GM19240 (cell line): ENCODE measurements around the gene DMAC1.

ENCODE experiments used
- DNase-seq: peaks from one replicate; pipeline ENCODE4 v3.0.0; 2011; ENCODE audit warnings: low spot score; ENCODE audit not compliant: insufficient read length

Gene DMAC1

DNA sequence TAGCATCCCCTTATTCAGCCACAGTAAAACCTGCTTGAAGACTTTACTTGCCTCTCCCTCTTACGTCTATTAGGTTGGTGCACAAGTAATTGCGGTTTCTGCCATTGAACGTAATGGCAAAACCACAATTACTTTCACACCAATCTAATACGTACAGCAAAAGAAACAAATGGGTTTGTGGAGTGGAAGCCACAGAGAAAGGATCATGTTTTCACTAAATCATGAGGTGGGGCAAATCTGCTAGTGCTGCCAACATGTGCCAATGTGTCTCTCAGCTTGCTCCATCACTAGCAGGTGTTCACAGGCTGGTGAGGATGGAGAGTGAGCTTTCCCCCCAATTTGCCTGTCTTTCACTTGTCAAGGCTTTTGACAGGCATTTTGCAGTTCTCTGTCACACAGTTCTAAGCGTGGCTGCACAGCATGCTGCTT is 15.9 kb downstream of the DMAC1 start:
- DNase-seq: no peak

DNA sequence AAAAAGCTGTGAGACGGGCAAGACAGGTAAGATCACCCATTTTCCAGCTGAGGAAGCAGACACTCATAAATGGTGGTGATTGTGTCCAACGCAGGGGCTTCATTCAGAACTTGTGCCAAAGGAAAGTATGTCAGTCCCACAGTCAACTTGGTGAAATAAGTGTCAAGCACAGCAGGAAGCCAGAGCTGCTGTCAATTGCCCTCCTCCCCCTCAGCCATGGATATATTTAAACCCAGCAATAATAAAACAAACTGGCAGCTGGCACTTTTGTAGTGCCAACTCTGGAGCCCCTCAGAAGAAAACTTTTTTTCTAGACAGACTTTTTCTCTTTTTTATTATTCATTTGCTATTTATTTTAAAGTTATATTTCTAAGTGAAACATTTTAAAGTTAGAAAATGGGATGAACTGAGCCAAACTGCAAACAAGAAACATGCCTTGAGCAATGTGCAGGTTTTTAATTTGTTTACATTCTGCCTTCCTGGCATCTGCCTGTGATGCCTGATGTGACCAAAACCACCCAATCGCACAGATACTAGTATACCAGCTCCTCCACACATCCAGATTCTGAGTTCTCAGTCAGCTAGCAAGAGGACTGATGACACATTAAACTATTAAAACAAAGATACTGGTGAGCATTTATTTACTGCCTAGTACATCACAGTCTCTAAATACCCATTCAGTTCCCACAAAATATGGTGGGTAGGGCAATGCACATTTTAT is 17.0 kb downstream of the DMAC1 start:
- no peak for DNase-seq

DNA sequence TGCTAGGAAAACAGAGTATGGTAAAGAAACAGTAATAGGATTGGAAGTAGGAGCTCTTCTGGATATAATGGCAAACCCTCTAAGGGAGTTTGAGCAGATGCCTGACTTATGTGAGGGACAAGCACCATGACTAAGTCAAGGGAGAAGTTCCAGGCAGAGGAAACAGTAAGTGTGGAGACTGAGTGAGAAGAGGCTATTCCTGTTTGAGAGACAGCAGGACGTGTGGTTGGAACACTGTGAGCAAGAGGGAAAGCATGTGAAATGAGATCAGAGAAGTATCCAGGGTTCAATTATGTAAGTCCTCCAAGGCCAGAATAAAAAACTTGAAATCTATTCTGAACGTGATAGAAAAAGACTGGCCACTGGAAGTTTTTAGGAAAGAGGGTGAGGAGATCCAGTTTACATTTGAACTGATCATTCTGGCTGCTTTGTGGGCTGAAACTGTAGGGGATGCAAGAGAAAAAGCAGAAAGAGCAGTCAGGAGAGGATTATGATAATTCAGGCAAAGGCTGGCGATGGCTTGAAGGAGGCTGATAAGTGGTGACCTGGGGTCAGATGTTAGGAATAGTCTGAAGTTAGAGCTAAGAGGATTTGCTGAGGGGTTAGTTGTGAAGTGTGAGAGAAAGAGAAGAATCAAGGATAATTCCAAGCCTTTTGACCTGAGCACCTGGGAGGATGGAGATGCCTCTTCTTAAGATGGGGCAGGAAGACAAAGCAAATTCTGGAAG is 19.2 kb downstream of the DMAC1 start:
- no peak for DNase-seq

DNA sequence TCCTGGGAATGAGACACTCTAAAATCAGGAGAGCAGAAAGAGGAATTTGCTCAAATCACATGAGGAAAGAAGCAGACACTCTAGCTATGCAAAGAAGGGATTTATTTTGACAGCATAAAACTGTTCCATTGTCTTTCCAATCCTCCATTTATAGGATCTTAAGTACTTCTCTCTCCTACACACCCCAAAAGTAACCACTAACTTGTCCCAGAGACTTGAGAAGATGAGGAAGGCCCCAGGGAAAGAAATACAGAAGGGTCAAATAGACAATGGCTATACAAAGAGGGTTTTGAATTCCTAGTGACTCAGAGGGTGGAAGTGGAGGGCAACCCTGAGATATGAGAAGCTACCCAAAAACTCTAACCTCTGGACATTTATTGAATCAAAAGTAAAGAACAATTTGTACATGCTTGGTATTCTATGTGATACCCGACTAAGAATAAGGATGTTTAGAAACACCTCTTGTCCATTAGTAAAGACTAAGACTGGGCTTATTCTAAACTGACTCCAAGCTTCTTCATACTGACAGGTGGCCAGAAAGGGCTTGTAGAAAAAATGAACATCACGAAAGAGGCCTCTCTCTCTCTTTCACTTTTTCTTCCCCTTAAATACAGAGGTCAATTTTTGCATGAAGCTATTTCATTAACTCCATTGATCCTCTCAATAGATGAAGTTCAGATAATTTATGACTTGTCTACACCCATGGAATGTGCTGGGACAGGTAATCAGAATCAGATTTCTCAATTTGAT is 20.6 kb downstream of the DMAC1 start:
- DNase-seq: no peak

GRCh38 chr9:7777771-7778170 is 21.8 kb downstream of the DMAC1 start:
- DNase-seq: no peak

DNA sequence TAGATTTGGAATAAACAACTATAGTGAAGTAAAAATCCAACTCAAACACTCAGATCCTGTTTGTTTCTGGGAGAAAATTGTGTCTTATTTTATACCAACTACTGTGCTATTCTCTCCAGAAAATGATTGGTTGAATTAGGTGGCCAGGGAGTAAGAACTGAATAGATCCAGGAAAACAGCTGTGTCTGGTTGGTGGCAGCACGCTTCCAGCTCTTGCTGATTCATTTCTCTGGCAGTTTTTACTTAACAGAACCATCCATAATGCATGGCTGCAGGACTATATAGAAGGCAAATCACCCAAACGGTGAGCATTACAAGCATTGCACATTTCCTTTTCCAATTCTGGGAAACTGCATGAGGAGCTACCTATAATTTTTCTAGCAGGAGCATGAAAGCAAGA is 29.5 kb downstream of the DMAC1 start:
- DNase-seq: no peak

- no peak for DNase-seq
These were observed 37.0 kb downstream of the DMAC1 start for GRCh38 chr9:7762600-7762999.

DNA sequence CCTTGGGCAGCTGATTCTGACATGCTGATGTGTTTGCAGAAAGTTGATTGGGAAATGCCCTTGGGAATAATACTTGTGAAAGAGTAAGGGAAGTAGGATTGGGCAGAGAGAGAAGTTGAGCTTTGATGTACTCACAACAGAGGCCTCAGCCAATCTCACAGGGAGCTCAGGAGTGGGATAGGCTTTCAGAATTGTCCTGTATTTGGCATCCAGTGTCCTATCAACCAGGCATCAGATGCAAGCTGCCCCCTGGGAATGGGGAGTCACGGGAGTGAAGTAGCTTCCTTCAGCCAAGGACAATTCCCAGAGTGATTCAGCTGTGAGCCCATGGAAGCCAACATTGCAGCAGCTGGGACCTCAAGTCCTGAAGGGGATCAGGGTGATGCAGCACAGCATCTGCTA is 39.6 kb downstream of the DMAC1 start:
- no peak for DNase-seq

DNA sequence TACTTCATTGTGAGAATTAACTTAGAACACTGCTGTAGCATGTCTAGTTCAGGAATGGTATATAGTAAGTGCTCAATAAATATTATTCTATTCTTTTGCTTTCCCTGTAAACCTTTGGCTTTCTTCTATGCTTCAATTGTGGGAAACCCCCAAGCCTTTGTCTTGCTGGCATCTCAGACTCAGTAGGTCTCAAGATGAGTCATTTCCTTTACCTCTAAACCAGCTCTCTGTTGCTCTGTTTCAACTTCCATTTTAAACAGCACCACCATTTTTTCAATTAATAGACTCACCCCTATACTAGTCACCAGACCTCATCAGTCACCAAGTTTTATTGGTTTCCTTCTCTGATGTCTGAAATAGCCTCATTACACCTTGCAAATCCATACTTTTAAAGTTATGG is 43.5 kb downstream of the DMAC1 start:
- DNase-seq: peak; percentile 14

- no peak for DNase-seq
These were observed 47.1 kb downstream of the DMAC1 start for GRCh38 chr9:7752481-7752880.
